Measurements from ENCODE around the gene HP. TPM values are rescaled to one million over a fixed set of nuclear protein-coding genes. Genes with fewer than 3 reads are reported as not detected.

HP gene
- total and polyA plus RNA-seq, 2 of the 8 experiments (the other 6 are each of a cell fraction or from before 2014, with no cell fraction given), result not detected

DNA sequence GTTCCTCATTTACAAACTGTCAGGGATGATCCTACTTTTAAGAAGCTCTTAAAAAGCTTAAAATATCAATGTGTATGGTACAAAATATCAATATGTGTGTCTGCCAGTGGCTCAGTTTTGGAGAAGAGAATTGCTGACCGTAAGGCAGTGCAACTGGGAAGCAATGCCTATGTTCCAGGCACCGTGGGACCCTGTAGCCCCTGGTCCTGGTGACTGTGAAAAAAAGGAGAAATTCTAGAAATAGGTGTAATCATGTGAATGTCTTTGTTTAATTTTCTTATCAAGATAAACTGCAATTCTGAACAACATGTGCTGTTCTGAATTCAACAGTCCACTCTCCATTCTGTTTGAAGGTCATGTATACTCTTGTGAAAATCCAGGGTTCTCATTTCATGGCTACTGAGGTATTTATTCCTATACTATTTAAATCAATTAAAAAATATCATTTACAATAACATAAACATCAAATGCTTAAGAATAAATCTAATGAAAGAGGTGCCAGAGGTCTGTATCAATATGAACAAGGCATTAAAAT is 9.4 kb upstream of the HP start:
- no peaks in the 10 kb centered on the region for H3K27me3 ChIP-seq (replicated peaks in 1 of 4; ENCODE audit: control insufficient read depth in 3 of 4, extremely low read depth in 1 of 4, insufficient read depth in 3 of 4, low read length in 3 of 4)
- ChIA-PET POLR2A (ENCODE audit: partially characterized antibody) (no interaction called here), CTCF (ENCODE audit: partially characterized antibody) (no interaction called here)
- TF ChIP-seq BCL11A (IDR thresholded peaks at IDR 0.05; ENCODE audit: low read depth in 2 of 2, low read length in 2 of 2) (no peak), KDM5A (IDR thresholded peaks at IDR 0.05; ENCODE audit: low read length) (no peak)
- no peak overlapping the region for H2BK15ac ChIP-seq (ENCODE audit: low read length)
- no peak overlapping the region for H3K18ac ChIP-seq (ENCODE audit: extremely low read depth, low read length)
- H3K79me2 ChIP-seq (ENCODE audit: control insufficient read depth in 1 of 2, insufficient read depth in 2 of 2, low read length in 2 of 2), result no peaks in the 10 kb centered on the region
- H2BK12ac ChIP-seq (ENCODE audit: low read depth, low read length), result no peak overlapping the region
- no peak overlapping the region for H3K56ac ChIP-seq (replicated peaks; ENCODE audit: insufficient read length, low read depth, low read length)
- no peak overlapping the region for H2BK120ac ChIP-seq (replicated peaks; ENCODE audit: low read depth, low read length)
- WGBS, 2 experiments (ENCODE audit: extremely low coverage in 1 of 2, insufficient coverage in 1 of 2, insufficient read length in 1 of 2, insufficient replicate concordance in 2 of 2, low coverage in 1 of 2, low lambda C conversion rate in 2 of 2, missing lambda C conversion rate in 1 of 2), result 93% methylated on average over 2 of the region's 2 CpGs; no CpG with 5 or more reads in 1 of the 2 experiments
- H2BK5ac ChIP-seq (ENCODE audit: low read depth, low read length), result no peak overlapping the region
- H2BK20ac ChIP-seq (ENCODE audit: low read length), result no peak overlapping the region
- no peak overlapping the region for H4K5ac ChIP-seq (ENCODE audit: insufficient read length, low read depth, low read length)
- H3K4me3 ChIP-seq (ENCODE audit: extremely low read depth in 1 of 4, insufficient read depth in 2 of 4, low read depth in 3 of 4, low read length in 4 of 4), result no peak overlapping the region
- H3K36me3 ChIP-seq (ENCODE audit: control insufficient read depth in 2 of 4, insufficient read depth in 4 of 4, low read length in 3 of 4), result no peaks in the 10 kb centered on the region
- H4K91ac ChIP-seq (replicated peaks; ENCODE audit: insufficient read length, low read length), result no peak overlapping the region
- no peak overlapping the region for H3K27ac ChIP-seq (ENCODE audit: low read depth, low read length)
- no peak overlapping the region for H3K14ac ChIP-seq (ENCODE audit: insufficient read length)
- no peak overlapping the region for H3K4ac ChIP-seq (replicated peaks; ENCODE audit: insufficient read length, low read depth, low read length)
- no peak for DNase-seq (ENCODE audit: low read depth in 1 of 2, low spot score in 2 of 2)
- no peaks in the 10 kb centered on the region for H4K20me1 ChIP-seq (replicated peaks in 1 of 2; ENCODE audit: control insufficient read depth in 1 of 2, insufficient read depth in 2 of 2, low read length in 2 of 2)
- H3K23ac ChIP-seq (ENCODE audit: insufficient read length), result no peak overlapping the region
- FAIRE-seq, result no peak
- no peak overlapping the region for H2AFZ ChIP-seq (ENCODE audit: low read length)
- H4K8ac ChIP-seq (ENCODE audit: extremely low read depth, insufficient read depth, low read length), result no peak overlapping the region
- no peaks in the 10 kb centered on the region for H3K4me1 ChIP-seq (replicated peaks in 1 of 4; ENCODE audit: control insufficient read depth in 3 of 4, insufficient read depth in 4 of 4, low read length in 3 of 4)
- no peak overlapping the region for H3K9ac ChIP-seq (replicated peaks in 1 of 4; ENCODE audit: extremely low read depth in 1 of 4, low read depth in 3 of 4, low read length in 3 of 4)
- H3K79me1 ChIP-seq (ENCODE audit: low read depth, low read length), result no peaks in the 10 kb centered on the region
- H3K23me2 ChIP-seq (ENCODE audit: low read depth, low read length), result no peaks in the 10 kb centered on the region
- H3K4me2 ChIP-seq (ENCODE audit: insufficient read depth in 1 of 2, low read depth in 2 of 2, low read length in 2 of 2), result no peak overlapping the region
- no peaks in the 10 kb centered on the region for H3K9me3 ChIP-seq (ENCODE audit: insufficient read depth in 2 of 2, low read depth in 1 of 2, low read length in 1 of 2)
- no peak overlapping the region for H2AK5ac ChIP-seq (ENCODE audit: low read depth, low read length)

All from H1 (cell line).